GM18508 (cell line): ENCODE data around the gene MINDY2.
"Not testable (repeated sequence)": the region's sequence is repeated elsewhere in the genome, so short reads cannot be mapped to it uniquely, and the experiment has no call there.

Experiments
- ATAC-seq: cut with Tn5 transposase; IDR thresholded peaks from one replicate; pipeline ENCODE4 v1.9.1; 2021; ENCODE audit warnings: moderate number of reproducible peaks; ENCODE audit not compliant: insufficient read depth, unreplicated experiment

The MINDY2 gene

DNA sequence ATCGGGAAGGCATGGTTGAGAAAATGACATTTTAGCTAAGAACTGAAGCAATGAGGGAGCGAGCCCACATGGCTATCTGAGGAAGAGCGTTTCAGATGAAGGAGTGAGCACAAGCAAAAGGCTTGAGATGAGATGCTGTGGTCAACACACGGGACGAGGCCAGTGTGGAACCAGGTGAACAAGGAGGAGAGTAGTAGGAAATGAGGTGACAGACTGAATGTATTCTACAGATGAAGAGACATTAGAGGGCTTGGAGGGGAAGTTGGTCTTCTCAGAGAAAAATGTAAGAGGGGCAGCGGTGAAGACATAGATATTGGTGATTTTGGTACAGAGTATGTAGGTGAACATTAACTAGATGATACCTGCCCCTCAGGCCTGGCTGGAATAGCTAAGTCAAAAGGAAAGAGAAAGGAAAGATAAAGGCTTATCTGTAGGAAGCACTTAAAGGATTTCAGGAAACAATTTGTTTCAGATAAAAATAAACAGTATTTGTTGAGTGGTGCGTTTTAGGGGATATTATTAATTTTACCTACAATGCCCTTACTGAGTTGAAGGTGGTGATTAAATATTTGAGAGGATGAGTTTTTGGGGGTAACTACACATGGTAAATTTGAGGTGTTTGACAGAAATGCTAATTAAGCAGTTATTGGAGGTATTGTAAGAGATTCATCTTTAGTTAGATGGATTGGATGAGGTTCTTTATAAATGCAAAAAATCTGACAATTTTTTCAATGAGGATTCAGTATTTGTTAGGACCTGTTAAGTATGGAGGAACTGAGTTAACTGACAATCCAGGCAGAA, 105.4 kb downstream of the MINDY2 start:
- ATAC-seq: no peak

DNA sequence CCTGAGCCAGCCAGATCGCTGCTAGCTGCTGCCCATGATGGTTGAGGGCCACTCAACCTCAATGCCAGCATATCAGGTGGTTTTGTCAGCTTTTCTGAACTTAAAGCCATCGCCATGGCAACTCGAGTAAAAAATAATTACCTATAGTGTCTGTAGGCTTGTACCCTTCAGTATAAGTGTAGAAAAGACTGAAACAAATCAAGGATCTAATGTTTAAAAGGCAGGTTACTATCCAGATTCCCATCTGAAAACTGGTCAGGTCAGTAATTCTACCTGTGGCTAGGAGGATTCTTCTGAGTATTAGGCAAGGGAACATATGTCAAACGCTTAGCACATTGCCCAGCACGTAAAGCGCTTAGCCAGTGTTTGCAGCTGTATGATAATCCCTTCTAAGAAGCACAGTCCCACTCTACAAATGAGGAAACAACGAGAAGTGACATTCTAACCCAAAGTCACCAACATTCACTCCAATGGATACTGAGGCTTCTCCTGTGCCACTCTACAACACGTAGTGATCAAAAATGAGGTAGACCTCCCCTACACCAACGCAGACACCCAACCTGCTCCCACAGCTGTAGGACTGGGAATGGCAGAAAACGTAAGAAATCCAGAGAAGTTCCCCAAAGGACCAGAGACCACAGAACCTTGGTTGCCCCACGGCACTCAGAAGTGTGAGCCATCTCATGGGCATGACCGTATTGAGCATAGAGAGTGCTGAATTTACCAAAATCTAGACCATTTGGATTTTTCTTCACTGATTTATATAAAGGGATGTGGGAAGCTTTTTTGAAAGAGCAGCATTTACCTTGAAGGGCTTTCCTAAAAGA, 107.1 kb downstream of the MINDY2 start:
- ATAC-seq: no peak

DNA sequence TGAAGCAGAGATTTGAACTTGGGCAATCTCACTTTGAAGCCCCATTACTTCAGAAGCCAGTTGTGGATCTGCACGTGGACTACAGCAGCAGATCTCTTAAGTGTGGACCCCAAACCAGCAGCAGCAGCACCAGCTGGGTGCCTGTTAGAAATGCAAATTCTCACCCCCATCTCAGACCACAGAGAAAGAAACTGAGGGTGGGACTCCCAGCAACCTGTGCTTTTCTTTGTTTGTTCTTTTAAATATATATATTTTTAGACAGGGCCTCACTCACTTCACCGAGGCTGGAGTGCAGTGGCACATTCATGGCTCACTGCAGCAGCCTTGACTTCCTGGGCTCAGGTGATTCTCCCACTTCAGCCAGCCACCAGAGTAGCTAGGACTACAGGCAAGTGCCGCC, 109.2 kb downstream of the MINDY2 start:
- no peak for ATAC-seq

DNA sequence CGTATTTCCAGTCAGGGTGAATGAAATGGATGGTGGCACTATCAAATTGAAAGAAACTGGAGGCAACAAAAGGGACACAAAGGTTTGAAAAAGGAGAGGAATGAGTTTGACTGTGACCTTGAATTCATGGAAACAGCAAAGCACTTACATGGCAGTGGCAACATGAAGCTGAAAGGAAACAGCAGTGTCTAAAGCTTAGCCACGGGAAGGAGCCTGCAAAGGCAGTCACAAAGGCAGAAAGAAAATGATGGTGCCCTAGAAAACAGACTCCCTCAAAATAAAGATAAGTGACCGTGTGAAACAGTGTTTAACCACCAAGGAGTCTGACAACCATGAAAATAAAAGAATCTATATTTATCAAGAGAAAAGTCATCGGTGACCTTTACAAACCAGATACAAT, 111.1 kb downstream of the MINDY2 start:
- ATAC-seq: no peak

DNA sequence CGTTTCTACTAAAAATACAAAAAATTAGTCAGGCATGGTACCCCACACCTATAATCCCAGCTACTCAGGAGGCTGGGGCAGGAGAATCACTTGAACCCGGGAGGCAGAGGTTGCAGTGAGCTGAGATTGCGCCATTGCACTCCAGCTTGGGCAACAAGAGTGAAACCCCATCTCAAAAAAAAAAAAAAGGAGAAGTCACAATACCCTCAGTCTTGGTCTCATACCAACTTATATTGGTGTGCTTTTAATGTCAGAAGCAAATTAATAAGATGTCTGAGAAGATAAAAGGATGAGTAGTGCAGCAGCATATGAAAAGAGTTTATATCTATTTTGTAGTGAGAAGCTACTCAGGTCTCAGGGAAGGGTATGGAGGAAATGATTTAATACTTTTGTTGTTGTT, 112.8 kb downstream of the MINDY2 start:
- not testable (repeated sequence) for ATAC-seq

DNA sequence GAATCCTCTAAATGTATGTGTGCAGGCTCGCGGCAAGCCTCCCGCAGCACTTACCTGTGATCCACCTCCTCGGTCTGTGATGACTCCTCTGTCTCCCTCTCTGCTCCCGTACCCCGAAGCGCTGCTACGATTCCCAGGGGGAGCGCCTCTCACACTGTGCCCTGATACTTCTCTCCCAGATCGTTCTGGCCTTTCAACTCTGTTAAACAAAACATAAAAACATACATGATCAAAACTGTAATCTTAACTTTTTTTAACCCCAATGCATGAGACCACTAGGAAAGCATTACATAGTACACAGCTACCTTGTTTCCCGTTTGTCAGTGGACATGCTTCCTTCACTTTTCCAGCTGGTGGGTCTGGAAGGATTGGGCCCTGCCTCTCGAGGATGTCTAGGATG, 115.8 kb downstream of the MINDY2 start:
- ATAC-seq: no peak

DNA sequence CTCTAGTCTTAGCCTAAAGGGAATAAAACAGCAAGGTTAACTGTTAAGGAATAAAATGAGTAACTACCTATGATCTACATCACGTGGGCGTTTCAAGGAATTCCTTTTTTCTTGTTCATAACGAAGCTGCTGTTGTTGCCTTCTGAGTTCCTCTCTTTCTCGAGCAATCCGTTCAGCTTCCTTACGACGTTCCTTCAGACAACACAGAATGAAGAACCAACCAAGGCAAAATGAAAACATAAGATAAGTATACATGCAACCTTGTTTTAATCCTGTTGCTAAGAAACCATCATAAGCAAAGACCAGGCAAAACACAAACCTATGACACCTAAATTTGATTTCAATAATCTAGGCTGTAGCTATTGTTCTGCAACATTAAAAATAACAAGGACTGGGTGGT, 118.3 kb downstream of the MINDY2 start:
- no peak for ATAC-seq

DNA sequence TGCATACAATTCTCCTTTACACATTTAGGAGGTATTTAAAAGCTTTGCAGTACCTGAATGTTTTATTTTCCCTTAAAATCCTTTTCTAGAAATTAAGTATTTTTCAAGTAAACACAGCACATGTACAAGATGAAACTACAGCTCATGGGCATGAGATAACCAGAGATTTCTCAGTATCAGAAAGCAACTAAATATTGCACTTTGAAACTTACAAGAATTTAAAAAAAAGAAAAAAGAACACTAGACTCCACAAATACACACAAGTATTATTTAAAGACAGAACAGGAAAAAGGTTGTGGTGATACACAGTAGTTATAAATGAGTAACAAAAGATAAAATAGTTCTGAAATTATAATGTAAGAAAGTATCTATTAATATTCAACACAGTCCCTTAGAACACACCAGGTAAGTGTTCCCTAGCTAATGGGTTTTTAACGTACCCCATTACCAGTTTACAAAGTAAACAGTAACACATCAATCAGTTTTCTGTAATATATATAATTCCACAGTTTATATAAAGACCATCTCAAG, 127.1 kb downstream of the MINDY2 start:
- ATAC-seq: no peak

DNA sequence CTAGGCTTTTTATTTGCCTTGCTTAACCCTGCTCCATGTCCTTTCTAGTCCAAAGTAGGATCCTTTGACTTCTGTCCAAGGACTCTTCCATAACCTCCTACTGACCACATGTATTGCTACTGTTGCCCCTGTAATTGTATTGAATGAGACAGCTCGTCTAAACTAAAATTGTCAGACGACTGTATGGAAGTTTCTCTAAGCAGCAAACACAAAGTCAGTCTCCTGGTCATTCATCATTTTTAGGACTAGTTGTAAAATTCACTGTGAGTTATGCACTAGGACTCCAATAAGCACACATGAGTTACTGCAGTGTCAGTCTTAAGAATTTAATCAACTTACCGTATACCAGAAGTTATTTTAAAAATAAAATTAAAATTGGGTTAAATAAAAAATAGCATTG, 129.5 kb downstream of the MINDY2 start:
- ATAC-seq: no peak

DNA sequence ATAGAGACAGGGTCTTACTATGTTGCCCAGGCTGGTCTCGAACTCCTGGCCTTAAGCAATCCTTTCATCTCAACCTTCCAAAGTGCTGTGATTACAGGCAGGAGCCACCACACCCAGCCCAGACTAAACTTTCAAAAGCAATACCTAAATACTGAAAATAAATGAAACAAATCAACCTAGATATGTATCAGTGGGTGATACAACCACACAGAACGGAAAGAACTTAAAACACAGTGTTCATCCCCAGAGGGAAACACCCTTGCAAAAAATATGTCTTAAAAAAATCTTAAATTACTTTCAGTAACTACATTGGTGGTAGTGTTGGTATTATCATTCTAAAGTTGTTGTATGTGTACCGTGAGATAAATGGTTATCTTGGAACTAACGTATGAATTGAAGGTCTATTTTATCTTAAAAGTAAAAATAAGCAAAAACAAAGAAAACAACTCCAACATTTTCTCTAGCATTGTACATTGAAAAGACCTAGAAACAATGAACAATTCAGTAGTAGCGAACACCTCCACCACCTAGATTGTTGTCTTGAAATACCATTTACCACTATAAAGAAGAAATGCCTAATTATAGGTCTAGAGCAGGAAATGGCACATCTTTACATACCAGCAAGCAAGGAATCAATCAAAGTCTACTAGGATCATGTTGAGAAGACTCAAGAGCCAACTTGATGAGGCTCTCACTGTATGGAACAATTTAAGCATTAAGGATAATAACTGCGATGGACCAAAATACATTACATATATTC, 137.6 kb downstream of the MINDY2 start:
- ATAC-seq: no peak

DNA sequence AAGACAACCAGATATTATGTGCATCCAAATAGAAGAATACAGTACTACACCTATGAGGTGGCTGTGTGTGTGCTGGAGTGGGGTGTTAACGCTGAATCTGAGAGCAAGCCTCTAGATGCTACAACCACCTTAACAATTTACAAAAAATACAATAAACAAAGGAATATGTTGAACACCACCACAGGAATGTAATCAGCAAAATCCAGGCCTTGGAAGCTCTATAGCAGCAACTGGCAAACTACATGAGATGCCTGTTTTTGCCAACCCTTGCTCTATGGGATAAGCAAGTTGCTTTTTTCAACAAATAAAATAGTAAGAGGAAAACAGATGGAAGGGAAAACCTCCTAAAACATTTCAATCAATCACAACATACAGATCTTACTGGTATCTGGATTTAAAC, 138.5 kb downstream of the MINDY2 start:
- no peak for ATAC-seq

DNA sequence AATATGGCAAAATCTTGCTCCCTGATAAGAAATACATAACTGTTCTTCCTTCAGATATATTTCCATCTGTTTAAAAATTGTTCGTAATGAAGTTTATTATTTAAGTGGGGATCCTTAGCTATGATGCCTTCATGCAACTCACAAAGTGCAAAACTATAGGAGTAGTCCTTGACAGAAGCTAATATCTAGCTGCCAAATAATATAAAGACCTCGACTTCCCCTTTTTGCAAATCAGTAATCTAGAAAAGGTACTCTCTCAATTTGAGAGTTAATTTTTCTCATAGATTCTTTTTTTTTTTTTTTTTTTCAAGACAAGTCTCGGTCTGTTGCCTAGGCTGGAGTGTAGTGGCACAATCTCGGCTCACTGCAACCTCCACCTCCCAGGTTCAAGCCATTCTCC, 139.4 kb downstream of the MINDY2 start:
- no peak for ATAC-seq
